Ureter (tissue), 1 donor: Measurements from ENCODE around the gene SMIM24. TPM values are rescaled to one million over a fixed set of nuclear protein-coding genes. Genes with fewer than 3 reads are reported as not detected.
"Not testable (repeated sequence)": the region's sequence is repeated elsewhere in the genome, so short reads cannot be mapped to it uniquely, and the experiment has no call there.

ENCODE experiments used
- DNase-seq: peaks from one replicate; pipeline ENCODE4 v3.0.0-alpha.2; 2020; ENCODE audit warnings: low spot score
- total RNA-seq: library from RNA; stranded (reverse); gene quantifications from one replicate; pipeline ENCODE4 v1.2.4, GENCODE V29; 2023
- donor health status: DM: yes; HTN: yes; CAD: no.

SMIM24 gene
- total RNA-seq, 1 donor from 2014 or later: not detected

GRCh38 chr19:3514930-3515329, 34.6 kb upstream of the SMIM24 start:
- no peak for DNase-seq

- no peak for DNase-seq
Measured at GRCh38 chr19:3513229-3514140, 33.2 kb upstream of the SMIM24 start.

- no peak for DNase-seq
Measured at GRCh38 chr19:3512562-3513228, 32.4 kb upstream of the SMIM24 start.

- no peak for DNase-seq
Measured at GRCh38 chr19:3511506-3512251, 31.4 kb upstream of the SMIM24 start.

GRCh38 chr19:3510727-3511126, 30.4 kb upstream of the SMIM24 start:
- no peak for DNase-seq

- DNase-seq: no peak
Measured at GRCh38 chr19:3509566-3509989, 29.3 kb upstream of the SMIM24 start.

GRCh38 chr19:3508771-3509535, 28.6 kb upstream of the SMIM24 start:
- DNase-seq: no peak

- not testable (repeated sequence) for DNase-seq
Measured at GRCh38 chr19:3508121-3508661, 27.9 kb upstream of the SMIM24 start.

GRCh38 chr19:3507371-3508120, 27.2 kb upstream of the SMIM24 start:
- DNase-seq: no peak

GRCh38 chr19:3506384-3507340, 26.3 kb upstream of the SMIM24 start:
- DNase-seq: peak; percentile 69

GRCh38 chr19:3505598-3506383, 25.5 kb upstream of the SMIM24 start, which contains the start of gene FZR1:
FZR1 (plus strand) TSS chr19:3506311; CDS start chr19:3522990, 16,679 bp downstream.
- DNase-seq: peak; percentile 99

- no peak for DNase-seq
Measured at GRCh38 chr19:3504735-3505134, 24.4 kb upstream of the SMIM24 start.

GRCh38 chr19:3503036-3503572, 22.8 kb upstream of the SMIM24 start:
- DNase-seq: no peak

GRCh38 chr19:3501780-3502179, 21.5 kb upstream of the SMIM24 start:
- no peak for DNase-seq

GRCh38 chr19:3500429-3501101, 20.2 kb upstream of the SMIM24 start, which contains the start of gene DOHH:
DOHH (minus strand) TSS chr19:3500674; CDS start chr19:3496814, 3,860 bp downstream.
- DNase-seq: peak; percentile 96

- DNase-seq: no peak
Measured at GRCh38 chr19:3499738-3500428, 19.6 kb upstream of the SMIM24 start.
